H1 (cell line): ENCODE data around the gene P2RY14.

Experiments
- BACH1 ChIP-seq: IDR thresholded peaks from 2 replicates; pipeline ENCODE4 v1.6.1; 2012; ENCODE audit warnings: low read length, improper control_type of control experiment
- CTCF ChIP-seq, 3 experiments: IDR thresholded peaks; 1 replicate in 2 of 3; 2 replicates in 1 of 3; pipeline versions ENCODE4 v1.5.1 to v1.6.1; 2011; ENCODE audit warnings: low read length in 3 of 3, mild to moderate bottlenecking in 3 of 3, inconsistent platforms in 2 of 3, low read depth in 1 of 3, moderate library complexity in 1 of 3; ENCODE audit not compliant: insufficient read depth in 1 of 3; ENCODE audit errors: control extremely low read depth in 1 of 3
- TF ChIP-seq, protein P1 (sequence below): IDR thresholded peaks from 2 replicates; pipeline ENCODE4 v1.6.1; 2012; ENCODE audit warnings: low read length, inconsistent platforms
- TF ChIP-seq, protein P2 (sequence below): IDR thresholded peaks from 2 replicates; pipeline ENCODE4 v1.6.1; 2011; ENCODE audit warnings: low read depth, mild to moderate bottlenecking, low read length; ENCODE audit not compliant: insufficient read depth

DNA sequence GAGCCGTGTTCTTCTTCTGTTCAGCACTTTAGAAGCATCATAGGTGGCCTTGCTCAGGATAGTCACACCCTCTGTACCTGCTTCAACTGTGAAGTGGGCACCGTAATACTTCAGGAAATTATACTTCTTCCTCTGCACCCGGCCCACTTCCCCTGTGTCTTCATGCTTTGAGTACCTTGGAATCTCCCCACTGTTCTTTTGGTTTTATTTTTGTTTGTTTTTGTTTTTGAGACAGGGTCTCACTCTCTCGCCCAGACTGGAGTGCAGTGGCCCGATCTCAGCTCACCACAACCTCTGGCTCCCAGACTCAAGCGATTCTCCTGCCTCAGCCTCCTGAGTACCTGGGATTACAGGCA, 1.7 kb downstream of the P2RY14 start:
- no peak for TF ChIP-seq CTCF (IDR thresholded peaks at IDR 0.05; ENCODE audit: control extremely low read depth in 1 of 3, insufficient read depth in 1 of 3, low read depth in 1 of 3, low read length in 3 of 3)
- TF ChIP-seq, protein P1, sequence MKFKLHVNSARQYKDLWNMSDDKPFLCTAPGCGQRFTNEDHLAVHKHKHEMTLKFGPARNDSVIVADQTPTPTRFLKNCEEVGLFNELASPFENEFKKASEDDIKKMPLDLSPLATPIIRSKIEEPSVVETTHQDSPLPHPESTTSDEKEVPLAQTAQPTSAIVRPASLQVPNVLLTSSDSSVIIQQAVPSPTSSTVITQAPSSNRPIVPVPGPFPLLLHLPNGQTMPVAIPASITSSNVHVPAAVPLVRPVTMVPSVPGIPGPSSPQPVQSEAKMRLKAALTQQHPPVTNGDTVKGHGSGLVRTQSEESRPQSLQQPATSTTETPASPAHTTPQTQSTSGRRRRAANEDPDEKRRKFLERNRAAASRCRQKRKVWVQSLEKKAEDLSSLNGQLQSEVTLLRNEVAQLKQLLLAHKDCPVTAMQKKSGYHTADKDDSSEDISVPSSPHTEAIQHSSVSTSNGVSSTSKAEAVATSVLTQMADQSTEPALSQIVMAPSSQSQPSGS: no peak
- TF ChIP-seq BACH1: no peak
- TF ChIP-seq, protein P2, sequence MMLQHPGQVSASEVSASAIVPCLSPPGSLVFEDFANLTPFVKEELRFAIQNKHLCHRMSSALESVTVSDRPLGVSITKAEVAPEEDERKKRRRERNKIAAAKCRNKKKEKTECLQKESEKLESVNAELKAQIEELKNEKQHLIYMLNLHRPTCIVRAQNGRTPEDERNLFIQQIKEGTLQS: no peak
